ENCODE results near the gene FOXD3.

FOXD3 gene

DNA sequence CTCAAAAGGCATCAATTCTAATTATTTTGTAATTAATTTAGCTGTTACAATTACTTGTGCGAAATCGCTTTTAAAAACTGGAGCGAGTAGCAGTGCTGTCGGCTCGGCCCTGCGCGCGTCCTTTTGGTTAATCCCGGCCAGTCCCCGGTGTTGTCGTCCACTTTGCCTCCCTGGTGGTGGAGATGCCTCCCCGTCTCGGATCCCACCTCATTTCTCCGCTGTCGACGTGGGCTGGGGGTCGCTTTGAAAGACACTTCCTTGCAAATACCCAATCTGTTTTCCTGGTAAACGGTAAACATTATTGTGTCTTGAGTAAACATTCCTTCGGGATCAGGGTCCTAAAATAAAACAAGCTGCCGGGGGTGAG, 3.7 kb downstream of the FOXD3 start:
- Histone ChIP-seq H3K27me3 (ENCODE audit: insufficient read depth, poor library complexity, severe bottlenecking) (peaks cover 79% of the 10 kb centered on the region), H3K4me3 (replicated peaks; ENCODE audit: insufficient read depth, low read length) (no peak overlapping the region), H3K27ac (replicated peaks) (no peak overlapping the region)
- no peak for DNase-seq (ENCODE audit: low read depth in 1 of 2, low spot score in 1 of 2)
- TF ChIP-seq, protein P1, sequence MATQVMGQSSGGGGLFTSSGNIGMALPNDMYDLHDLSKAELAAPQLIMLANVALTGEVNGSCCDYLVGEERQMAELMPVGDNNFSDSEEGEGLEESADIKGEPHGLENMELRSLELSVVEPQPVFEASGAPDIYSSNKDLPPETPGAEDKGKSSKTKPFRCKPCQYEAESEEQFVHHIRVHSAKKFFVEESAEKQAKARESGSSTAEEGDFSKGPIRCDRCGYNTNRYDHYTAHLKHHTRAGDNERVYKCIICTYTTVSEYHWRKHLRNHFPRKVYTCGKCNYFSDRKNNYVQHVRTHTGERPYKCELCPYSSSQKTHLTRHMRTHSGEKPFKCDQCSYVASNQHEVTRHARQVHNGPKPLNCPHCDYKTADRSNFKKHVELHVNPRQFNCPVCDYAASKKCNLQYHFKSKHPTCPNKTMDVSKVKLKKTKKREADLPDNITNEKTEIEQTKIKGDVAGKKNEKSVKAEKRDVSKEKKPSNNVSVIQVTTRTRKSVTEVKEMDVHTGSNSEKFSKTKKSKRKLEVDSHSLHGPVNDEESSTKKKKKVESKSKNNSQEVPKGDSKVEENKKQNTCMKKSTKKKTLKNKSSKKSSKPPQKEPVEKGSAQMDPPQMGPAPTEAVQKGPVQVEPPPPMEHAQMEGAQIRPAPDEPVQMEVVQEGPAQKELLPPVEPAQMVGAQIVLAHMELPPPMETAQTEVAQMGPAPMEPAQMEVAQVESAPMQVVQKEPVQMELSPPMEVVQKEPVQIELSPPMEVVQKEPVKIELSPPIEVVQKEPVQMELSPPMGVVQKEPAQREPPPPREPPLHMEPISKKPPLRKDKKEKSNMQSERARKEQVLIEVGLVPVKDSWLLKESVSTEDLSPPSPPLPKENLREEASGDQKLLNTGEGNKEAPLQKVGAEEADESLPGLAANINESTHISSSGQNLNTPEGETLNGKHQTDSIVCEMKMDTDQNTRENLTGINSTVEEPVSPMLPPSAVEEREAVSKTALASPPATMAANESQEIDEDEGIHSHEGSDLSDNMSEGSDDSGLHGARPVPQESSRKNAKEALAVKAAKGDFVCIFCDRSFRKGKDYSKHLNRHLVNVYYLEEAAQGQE (IDR thresholded peaks at IDR 0.05; ENCODE audit: insufficient replicate concordance, low read depth), result no peak
- TF ChIP-seq, protein P2, sequence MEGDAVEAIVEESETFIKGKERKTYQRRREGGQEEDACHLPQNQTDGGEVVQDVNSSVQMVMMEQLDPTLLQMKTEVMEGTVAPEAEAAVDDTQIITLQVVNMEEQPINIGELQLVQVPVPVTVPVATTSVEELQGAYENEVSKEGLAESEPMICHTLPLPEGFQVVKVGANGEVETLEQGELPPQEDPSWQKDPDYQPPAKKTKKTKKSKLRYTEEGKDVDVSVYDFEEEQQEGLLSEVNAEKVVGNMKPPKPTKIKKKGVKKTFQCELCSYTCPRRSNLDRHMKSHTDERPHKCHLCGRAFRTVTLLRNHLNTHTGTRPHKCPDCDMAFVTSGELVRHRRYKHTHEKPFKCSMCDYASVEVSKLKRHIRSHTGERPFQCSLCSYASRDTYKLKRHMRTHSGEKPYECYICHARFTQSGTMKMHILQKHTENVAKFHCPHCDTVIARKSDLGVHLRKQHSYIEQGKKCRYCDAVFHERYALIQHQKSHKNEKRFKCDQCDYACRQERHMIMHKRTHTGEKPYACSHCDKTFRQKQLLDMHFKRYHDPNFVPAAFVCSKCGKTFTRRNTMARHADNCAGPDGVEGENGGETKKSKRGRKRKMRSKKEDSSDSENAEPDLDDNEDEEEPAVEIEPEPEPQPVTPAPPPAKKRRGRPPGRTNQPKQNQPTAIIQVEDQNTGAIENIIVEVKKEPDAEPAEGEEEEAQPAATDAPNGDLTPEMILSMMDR (IDR thresholded peaks at IDR 0.05; ENCODE audit: insufficient read depth, low read length), result no peak
- TF ChIP-seq POLR2AphosphoS5 (IDR thresholded peaks at IDR 0.05; ENCODE audit: low read depth) (no peak), SPI1 (IDR thresholded peaks at IDR 0.05; ENCODE audit: borderline replicate concordance, low read depth) (no peak), GABPA (IDR thresholded peaks at IDR 0.05; ENCODE audit: low read depth) (no peak)

DNA sequence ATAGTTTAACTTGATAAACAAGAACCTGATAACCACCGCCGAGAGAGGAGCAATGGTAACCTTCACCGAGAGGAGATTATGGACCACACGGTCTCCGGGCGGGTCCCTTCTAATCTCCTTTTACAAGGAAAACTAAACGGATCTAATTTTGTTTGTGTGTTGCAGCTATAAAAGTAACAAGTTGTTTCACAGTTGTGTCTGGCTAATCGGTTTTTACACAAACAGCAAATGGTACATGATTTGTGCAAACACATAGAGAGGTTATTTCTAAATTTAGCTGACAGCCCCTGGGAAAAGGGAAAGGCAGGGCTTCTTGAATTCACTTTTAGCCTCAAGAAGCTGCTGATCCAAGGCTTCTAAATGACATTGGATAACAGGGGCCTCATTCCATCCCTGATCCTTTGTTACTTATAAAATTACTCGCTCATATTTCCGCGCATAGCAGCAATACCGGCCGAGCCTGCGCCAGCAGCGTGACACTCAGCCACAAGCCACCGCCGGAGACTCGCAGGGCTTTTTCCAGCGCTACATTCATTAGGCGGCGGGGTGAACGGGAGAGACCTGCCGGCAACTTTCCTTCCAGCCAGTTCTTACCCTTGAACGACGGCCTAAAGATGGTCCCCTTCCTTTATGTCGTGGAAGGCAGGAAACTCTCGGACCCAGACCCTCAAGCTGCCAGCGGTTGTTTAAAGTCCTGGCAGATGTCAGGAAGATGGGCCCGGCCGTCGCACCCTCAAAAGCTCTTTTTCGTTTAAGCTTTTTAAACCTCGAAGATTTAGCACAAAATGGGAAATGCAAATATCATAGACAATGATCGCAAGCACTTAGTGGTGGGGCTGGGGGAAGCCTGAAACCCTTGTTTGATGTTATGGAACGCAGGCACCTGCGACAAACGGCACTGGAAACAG, 4.4 kb downstream of the FOXD3 start:
- Histone ChIP-seq H3K27ac (replicated peaks) (no peak overlapping the region), H3K4me3 (replicated peaks; ENCODE audit: insufficient read depth, low read length) (no peak overlapping the region), H3K27me3 (ENCODE audit: insufficient read depth, poor library complexity, severe bottlenecking) (peaks cover 77% of the 10 kb centered on the region)
- TF ChIP-seq, protein P2 (IDR thresholded peaks at IDR 0.05; ENCODE audit: insufficient read depth, low read length), result no peak
- TF ChIP-seq, protein P1 (IDR thresholded peaks at IDR 0.05; ENCODE audit: insufficient replicate concordance, low read depth), result no peak
- TF ChIP-seq POLR2AphosphoS5 (IDR thresholded peaks at IDR 0.05; ENCODE audit: low read depth) (no peak), GABPA (IDR thresholded peaks at IDR 0.05; ENCODE audit: low read depth) (no peak), SPI1 (IDR thresholded peaks at IDR 0.05; ENCODE audit: borderline replicate concordance, low read depth) (no peak)
- no peak for DNase-seq (ENCODE audit: low read depth in 1 of 2, low spot score in 1 of 2)

DNA sequence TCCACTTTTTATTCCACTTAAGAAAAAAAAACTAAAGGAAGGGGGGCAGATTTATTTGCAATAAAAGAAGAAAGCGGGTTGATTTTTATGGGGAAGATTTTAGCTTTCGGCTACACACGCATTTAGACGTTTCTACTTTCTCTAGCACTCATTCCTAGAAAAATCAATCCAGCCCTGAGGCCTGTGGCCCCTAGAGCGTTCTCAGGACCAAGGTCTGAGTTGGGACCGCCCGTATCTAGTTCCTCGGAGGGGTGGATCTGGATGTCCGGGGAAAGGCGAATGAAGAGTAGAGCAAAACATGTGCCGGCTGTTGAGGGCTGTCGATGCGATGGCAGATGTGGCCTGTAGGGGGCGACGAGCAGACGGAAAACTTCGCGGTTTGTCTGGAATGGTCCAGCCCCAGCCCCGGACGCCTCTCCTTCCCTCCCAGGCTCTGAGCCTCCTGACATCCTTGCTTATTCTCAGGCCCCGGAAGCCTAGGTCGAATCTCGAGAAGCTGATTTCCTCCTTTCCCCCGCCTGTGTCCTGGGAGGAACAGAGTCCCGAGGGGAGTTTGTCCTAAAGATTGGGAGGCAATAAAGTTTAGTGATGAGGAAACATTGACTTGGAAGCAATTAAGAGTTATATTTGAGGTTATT, 5.2 kb downstream of the FOXD3 start:
- no peak overlapping the region for H3K4me3 ChIP-seq (replicated peaks; ENCODE audit: insufficient read depth, low read length)
- peaks cover 71% of the 10 kb centered on the region for H3K27me3 ChIP-seq (ENCODE audit: insufficient read depth, poor library complexity, severe bottlenecking)
- no peak overlapping the region for H3K27ac ChIP-seq (replicated peaks)
- DNase-seq (ENCODE audit: low read depth in 1 of 2, low spot score in 1 of 2), result peak; percentile 41 to 61
- no peak for TF ChIP-seq GABPA (IDR thresholded peaks at IDR 0.05; ENCODE audit: low read depth)
- TF ChIP-seq, protein P2 (IDR thresholded peaks at IDR 0.05; ENCODE audit: insufficient read depth, low read length), result peak; percentile 86

Data from HL-60 (cell line).